GM11168 (cell line): ENCODE results near the gene SELENOV.

Source experiments
- in situ Hi-C: fragments of 300-500 bp; cut with MboI; formaldehyde crosslinking; loops from one replicate; pipeline ENCODE4 v1.12.0; 2022; ENCODE audit warnings: low sequenced_read_pairs; ENCODE audit not compliant: unreplicated experiment

The SELENOV gene

DNA sequence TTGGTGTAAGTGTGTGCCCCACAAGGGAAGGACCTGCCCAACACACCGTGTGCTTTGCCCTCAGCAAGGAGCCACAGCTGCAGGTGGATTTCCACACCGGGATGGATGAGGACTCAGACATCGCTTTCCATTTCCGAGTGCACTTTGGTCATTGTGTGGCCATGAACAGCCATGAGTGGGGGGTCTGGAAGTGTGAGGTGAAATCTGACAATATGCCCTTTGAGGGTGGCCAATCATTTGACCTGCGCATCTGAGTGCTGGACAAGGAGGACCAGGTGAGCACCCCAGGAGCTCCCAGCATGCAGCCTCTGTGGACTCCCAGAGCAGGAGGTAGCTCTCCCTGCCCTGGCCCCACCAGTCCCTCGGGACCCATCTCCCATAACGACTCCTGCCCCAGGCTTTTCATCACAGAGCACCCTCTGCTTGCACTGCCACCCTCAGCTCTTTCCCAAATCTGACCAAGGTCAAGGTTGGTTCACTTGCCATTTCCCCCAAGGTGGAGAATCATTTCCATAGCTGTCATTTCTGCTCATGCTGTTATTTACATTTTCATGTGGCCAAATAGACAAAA is 38.2 kb downstream of the SELENOV start:
- in situ Hi-C loops: no loop called here

DNA sequence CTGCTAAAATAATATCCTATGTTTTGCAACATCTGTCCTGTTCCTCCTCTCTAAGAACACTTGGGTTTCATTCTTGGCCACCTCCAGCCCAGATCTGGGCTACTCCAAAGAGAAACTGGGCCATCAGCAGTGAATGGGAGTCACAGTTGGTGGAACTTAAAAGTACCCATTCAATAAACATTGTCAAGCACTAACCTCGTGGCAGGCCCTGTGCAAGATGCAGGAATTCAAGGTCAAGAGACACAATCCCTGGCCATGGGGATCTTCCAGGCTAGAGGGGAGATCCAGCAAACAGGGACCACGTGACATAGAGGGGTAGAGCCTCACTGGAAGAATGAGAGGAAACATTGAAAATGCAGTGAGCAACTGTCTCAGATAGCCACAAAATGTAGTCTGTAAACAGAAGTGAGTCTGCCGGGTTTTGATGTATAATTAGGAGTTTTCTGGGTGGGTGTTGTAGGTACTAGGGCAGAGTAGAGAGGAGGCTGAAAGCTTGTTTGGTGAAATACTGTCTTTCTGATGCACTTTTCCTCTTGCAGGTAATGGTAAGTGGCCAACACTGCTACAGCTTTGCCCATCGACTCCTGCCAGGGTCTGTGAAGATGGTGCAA is 39.9 kb downstream of the SELENOV start:
- in situ Hi-C loops: no loop called here

DNA sequence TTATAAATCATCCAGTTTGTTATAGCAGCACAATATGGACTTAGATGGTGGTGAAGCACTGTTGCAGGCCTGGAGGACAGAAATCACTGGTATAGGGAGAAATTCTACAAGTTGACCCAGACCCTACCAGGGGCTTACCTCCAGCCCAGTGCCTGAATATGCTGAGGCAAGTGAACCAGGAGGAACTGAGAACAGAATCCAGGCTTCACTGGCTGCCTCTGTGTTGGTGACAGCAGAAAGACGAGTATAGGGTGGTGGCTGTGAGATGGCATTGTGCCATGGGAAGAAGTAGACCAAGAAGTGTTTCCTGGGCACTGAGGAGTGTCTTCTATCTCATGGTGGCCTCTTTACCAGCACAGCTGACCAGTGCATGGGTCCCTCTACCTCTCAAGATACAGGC is 40.9 kb downstream of the SELENOV start:
- in situ Hi-C loops: no loop called here

DNA sequence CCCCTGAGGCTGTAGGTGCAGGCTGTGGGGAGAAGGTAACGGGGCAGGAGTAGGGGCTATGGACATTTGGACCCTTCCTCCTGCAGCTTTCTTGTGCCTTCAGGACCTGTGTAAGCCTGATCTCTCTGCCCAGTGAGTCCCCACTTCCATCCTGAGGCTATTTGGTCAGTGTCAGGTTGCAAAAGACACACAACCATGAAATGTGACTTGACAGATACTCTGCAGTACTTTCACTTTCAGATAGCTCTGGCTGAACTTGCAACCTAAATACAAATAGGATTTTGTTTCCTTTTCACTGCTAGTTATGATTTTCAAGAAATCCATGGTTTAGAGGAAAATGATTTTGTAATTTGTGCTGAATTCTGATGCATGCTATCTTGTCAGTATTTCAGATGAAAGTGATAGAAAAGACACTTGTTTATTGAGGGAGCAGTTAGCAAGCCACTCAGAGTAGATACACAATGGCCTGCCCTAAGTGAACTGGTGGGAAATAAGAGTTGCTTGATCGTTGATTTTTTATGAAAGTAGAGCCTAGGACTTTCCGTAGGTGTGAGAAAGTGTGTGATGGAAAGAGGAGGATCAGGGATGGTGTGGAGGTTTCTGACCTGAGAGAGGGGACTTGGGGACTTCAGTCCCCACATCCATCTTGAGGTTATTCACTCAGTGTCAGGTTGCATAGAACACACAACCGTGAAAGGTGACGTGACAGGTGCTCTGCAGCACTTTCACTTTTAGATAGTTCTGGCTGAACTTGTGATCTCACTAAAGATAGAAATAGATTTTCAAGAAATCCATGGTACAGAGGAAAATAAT is 43.1 kb downstream of the SELENOV start:
- in situ Hi-C loops: no loop called here

DNA sequence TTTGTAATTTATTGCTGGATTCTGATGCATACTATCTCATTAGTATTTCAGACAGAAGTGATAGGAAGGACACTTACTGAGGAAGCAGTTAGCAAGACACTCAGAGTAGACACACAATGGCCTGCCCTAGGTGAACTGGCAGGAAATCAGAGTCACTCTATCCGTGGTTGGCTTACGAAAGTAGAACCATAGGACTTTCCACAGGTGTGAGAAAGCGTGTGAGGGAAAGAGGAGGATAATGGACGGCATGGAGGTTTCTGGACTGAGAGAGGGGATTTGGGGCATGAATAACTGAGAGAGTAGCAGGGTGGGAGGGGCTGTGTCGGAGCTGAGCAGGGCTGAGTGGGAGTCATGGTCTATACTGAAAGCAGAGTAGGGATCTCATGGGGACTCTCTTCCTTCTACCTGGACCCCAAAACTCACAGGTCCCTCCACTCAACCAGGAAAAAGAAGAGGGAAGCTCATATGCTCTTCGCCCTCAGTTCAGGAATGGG is 43.7 kb downstream of the SELENOV start:
- in situ Hi-C loops: no loop called here

DNA sequence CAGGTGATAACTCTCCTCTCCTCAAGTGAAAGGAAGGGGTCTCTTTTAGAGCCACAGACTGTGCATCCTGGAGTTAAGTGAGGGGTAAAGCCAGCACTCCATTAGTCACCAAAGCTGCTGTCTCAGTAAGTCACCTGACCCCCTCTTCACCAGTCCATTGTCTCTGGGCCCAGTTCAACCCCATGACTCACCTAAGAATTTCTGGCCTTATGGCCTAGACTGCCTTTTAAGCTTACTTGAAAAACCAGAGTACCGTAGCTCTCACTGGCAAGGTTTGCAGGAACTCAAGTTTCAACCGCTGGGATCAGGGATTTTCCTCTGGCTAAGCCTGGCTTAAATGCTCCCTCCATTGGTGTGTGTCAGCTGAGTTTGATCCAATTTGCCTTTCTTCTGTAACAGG is 48.5 kb downstream of the SELENOV start:
- in situ Hi-C loops: no loop called here

DNA sequence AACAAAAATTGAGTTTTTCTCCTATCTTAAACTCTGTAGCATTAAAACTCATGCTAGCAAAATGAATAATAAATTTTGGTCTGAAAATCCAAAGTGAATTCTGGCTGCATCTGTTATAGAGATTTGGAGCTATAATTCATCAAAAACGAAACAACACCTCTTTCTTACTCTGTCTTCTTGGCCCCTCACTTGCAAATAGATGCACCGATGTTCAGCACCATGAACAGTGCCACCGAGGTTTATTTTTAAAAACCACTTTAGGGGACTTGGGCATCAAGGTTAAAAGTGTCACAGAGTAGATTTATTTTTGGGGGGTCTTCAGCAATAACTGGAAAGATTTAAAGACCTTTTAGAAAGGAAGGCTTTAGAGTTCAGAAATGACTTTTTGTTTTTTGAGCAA is 51.1 kb downstream of the SELENOV start:
- in situ Hi-C loops: no loop called here

DNA sequence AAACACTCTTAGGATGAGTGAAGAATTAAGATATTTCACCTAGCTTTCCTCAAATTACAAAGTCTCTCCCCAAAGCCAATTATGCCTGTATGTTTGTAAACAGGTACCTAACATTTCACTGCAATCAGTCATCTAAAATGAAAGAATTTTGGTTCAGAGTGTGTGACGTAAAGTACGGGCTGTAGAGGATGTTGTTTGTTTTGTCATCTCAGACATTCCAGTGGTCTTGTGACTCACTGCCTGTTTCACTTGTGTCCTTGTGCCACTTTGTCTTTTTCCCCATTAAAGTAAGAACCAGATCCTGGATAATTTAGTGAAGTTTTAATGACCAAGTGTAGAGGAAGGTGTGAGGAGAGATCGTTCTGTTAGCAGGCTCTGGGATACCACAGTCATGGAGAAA is 53.7 kb downstream of the SELENOV start:
- in situ Hi-C loops: no loop called here
